H1 (cell line): ENCODE data around the gene DUSP9. TPM values are rescaled to one million over a fixed set of nuclear protein-coding genes. Genes with fewer than 3 reads are reported as not detected.

Experiments
- CHD7 ChIP-seq: fragments of 300-600 bp; sonication (generic); IDR thresholded peaks from 2 replicates; pipeline ENCODE4 v1.7.1; 2012; ENCODE audit warnings: low read length, moderate library complexity, mild to moderate bottlenecking, inconsistent platforms; ENCODE audit not compliant: insufficient replicate concordance
- EP300 ChIP-seq, 2 experiments: IDR thresholded peaks; 1 replicate in 1 of 2; 2 replicates in 1 of 2; pipeline ENCODE4 v1.6.1; 2011 to 2012; ENCODE audit warnings: low read depth in 2 of 2, low read length in 2 of 2, mild to moderate bottlenecking in 2 of 2, borderline replicate concordance in 1 of 2, inconsistent platforms in 1 of 2, moderate library complexity in 1 of 2
- NRF1 ChIP-seq: IDR thresholded peaks from 2 replicates; pipeline ENCODE4 v1.6.1; 2011; ENCODE audit warnings: mild to moderate bottlenecking, low read depth, low read length, improper control_type of control experiment
- TAF7 ChIP-seq: optimal IDR thresholded peaks from 2 replicates; pipeline ENCODE3; 2011; ENCODE audit warnings: low read depth, mild to moderate bottlenecking, inconsistent platforms, low read length, moderate library complexity, borderline replicate concordance
- polyA plus RNA-seq, 7 experiments: library from polyadenylated mRNA; depleted of rRNA in 3 of 7; stranded (reverse) in 5 of 7; unstranded in 2 of 7; fragments of >200 nt in 5 of 7; fragments of 200-250 nt in 2 of 7; gene quantifications; 1 replicate in 5 of 7; 2 replicates in 1 of 7; 4 replicates in 1 of 7; pipeline versions ENCODE4 v1.2.1 to v1.2.3, GENCODE V29; 2011 to 2013; ENCODE audit warnings: missing spikeins in 2 of 7, mixed read lengths in 2 of 7
- total RNA-seq: library from RNA; stranded (reverse); fragmentation: NEBNext Ultra II Directional; extraction: Animal tissue kit (Norgen Biotek cat#: 25700); gene quantifications from 2 replicates; pipeline ENCODE4 v1.2.1, GENCODE V29; 2021

The DUSP9 gene
- total and polyA plus RNA-seq, 2 of the 8 experiments (the other 6 are each of a cell fraction or from before 2014, with no cell fraction given), result 0.80 to 1.1 TPM

- TF ChIP-seq TAF7 (no peak), EP300 (IDR thresholded peaks at IDR 0.05; ENCODE audit: borderline replicate concordance in 1 of 2, low read depth in 2 of 2, low read length in 2 of 2) (no peak), NRF1 (no peak), CHD7 (no peak)
Measured at GRCh38 chrX:153601511-153602110, 45.4 kb upstream of the DUSP9 start (continued).
